Globus pallidus (tissue), 1 donor: ENCODE measurements around the gene POLR1H.
A peak's percentile ranks its signal among the peaks of the same experiment; 100 is the strongest.
"Not testable (repeated sequence)": the region's sequence is repeated elsewhere in the genome, so short reads cannot be mapped to it uniquely, and the experiment has no call there.

Experiments
- DNase-seq: peaks from one replicate; pipeline ENCODE4 v3.0.0-alpha.2; 2015; ENCODE audit warnings: low spot score

Gene POLR1H, protein sequence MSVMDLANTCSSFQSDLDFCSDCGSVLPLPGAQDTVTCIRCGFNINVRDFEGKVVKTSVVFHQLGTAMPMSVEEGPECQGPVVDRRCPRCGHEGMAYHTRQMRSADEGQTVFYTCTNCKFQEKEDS

DNA sequence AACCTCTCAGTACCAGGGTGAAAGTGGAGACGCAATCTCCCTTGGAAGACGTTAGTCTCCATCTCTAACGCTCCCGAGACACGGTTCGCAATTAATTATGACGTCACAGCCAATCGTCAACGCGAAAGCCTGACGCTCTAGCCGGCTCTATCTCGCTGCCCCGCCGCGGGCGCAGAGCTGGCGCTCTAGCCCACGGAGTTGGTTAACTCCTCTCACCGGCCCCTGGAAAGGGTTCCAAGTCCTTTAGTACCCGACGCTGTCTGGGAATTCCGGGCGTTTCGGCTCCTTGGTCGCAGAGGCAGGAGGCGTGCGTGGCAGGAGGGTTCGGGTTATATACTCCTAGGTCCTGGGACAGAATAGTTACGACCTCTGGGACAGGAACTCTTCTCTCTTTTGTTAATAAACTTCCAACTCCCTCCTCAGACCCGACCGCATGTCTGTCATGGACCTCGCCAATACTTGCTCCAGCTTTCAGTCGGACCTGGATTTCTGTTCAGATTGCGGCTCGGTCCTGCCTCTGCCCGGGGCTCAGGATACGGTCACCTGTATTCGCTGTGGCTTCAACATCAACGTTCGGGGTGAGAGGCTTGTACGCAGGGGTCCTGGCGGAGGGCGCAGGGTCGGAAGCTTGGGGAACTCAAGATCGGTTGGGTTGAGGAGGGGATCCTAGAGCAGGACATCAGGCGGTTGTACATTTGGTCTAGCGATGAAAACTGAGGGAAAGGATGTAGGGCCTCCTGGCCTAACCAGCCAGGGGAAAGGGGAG, at the start of gene POLR1H:
Gene POLR1H, plus strand, starts transcription at position 174 of the 766 bp plus-strand sequence. Its CDS starts 260 bp downstream, at position 434.
- DNase-seq = peak; percentile 95

DNA sequence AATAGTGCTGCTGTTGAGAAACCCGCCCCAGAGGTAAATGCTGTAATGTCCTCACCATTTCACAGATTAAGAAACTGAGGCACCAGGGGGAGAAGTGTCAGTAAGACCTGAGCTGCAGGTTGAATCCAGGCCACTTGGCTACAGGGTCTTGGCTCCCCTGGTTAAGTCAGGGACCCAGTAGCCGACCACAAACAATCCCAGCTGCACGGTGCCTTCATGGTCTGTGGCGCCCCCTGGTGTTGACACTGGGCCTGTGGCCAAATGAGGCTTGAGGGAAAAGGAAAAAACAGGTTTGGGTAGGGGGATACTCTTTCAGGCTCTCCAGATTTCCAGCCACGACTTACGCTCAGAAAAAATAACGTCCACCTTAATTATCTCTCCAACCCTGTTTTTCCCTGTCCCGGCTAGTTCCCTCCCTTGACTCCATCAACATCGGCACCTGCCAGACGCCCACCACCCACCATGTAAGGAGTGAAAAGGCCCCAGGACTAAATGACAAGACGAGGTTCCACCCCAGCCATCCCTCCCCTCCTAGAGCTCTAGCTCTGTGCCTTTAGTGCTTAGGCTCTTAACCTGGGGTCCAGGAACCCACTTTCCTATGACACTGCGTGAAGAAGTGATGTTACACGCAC, 47.7 kb upstream of the POLR1H start:
- peak; percentile 12 for DNase-seq

DNA sequence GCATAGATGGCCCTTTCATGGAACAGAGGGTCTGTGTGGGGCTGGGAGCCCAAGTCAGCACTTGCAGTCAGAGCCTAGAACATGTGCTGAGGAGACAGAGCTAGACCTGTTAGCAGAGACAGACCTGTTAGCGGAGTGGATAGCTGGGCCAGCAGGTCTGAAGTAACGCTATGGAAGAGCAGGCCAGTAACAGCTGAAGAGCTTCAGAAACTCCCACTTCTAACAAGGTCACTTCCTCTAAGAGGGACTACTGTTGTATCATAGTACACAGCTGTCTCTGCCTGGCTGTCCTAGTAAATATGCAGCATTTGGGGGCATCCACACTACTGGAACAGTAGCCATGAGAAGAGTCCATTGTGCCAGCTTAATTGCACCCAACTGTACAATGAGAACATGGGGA, 41.2 kb upstream of the POLR1H start:
- DNase-seq = no peak

DNA sequence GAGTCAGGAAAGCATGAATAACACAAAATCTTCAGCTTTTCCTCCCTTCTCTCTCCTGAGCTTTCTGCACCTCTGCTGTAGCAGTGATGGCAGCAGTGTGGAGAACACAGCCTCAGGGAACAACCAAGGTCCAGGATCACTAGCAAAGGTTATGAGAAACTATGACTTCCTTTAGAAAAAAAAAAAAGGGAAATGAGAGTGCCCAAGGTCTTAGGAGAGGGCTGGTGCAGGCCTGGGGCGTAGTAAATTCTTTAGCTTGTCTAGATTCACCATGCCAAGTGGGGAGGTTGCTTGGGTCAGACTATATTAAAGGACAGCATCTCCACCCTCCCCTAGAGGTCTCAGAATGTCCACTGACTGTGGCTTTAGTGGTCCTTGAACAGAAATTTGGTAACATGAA, 40.4 kb upstream of the POLR1H start:
- DNase-seq = no peak

DNA sequence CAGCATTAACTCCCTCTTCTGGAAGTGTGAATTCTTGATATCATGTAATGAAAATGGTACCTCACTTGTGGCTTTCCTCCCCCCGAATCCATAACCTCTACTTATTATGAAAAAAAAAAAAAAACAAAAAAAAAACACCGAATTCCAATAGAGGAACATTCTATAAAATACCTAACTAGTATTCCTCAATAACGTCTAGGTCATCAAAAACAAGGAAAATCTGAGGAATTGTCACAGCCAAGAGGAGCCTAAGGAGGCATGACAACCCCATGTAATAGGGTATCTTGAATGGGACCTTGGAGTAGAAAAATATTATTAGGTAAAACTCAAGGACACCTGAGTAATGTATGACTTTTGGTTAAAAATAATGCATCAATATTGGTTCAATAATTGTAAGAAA, 38.9 kb upstream of the POLR1H start:
- no peak for DNase-seq

DNA sequence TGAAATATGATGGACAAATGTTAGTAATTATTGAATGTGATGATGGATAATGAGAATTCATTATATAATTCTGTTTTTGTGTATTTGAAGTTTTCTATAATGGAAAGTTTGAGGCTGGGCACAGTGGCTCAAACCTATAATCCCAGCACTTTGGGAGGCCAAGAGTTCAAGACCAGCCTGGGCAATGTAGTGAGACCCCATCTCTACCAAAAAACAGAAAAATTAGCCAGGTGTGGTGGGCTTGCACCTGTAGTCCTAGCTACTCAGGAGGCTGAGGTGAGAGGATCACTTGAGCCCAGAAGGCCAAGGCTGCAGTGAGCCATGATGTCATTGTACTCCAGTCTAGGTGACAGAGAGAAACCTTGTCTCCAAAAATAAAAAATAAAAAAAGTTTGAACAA, 38.4 kb upstream of the POLR1H start:
- not testable (repeated sequence) for DNase-seq

DNA sequence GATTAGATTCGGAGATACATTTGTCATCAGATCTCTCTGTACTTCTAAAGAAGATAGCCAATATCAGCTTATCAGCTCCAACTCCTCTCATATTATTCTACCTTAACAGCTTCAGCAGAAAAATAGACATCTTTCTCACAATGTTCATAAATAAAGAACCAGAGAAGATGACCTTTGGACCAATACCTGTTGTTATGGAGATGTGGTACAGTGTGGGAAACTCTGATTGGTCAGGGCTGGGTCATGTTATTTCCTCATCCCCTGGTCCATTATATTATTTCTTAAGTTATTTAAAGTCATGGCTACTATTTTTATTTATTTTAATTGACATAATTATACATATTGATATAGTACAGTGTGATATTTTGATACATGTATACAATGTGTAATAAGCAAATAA, 35.9 kb upstream of the POLR1H start:
- no peak for DNase-seq

DNA sequence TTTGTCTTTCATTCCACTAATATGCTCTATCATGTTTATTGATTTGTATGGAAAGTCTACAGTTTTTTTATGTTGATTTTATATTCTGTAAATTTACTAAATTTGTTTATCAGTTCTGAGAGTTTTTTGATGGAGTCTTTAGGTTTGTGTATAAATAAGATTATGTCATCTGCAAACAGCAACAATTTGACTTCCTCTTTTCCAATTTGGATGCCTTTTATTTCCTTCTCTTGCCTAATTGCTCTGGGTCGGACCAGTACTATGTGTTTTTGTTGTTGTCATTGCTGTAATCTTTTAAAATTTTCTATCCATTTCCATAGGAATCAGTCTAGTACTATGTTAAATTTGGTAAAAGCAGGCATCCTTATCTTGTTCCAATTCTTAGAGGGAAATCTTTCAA, 31.5 kb upstream of the POLR1H start:
- DNase-seq = no peak

DNA sequence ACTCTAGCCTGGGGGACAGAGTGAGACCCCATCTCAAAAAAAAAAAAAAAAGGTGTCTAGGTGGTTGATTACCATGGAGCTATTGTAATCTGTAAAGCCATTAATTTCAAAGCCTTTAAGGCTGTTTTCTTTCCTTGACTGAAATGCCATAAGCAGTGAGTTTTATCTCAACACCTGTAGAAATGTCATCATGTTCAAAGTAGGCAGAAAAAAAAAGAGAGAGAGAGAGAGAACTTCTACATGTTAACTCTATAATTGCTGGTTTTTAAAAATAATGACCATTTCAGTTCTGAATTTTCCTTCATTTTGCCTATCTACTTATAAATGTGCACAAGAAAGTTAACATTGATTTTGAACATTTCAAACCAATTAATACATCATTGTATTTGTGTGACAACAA, 29.7 kb upstream of the POLR1H start:
- DNase-seq = no peak

DNA sequence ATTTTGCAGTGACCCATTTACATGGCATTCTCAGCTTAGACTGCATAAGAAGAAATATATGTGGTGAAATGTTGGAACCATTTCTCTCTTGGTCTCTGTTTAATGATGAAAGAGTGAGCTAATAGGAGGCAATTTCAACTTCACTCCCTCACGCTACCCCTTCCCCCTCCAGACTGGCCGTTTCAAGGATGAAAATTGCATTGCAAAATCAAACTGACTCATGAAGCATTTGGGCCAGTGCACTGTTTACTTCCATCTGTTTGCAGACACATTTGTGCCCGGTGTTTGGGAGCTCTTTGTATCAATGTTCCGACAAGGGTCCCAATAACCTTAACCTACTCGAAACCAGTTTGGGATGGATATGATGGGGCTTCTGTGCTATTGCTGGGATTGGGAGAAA, 27.6 kb upstream of the POLR1H start:
- DNase-seq = not testable (repeated sequence)

DNA sequence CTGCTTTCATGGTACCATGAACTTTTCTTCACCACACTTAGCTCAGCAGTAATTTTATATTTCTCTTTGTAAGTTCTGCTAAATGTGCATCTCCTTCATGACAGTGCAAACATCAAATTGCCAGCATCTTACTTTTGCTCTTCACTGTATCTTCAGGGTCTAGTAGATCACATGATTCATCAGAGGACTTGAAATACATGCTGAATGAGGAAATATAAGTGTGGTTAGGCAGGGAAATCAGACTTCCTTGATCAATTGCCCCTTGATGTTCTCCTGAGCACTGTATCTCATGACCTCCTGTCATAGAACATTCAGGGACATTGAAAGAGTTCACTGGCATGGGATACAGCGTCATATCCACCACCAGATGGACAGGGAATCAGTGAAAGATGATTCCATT, 25.3 kb upstream of the POLR1H start:
- no peak for DNase-seq

DNA sequence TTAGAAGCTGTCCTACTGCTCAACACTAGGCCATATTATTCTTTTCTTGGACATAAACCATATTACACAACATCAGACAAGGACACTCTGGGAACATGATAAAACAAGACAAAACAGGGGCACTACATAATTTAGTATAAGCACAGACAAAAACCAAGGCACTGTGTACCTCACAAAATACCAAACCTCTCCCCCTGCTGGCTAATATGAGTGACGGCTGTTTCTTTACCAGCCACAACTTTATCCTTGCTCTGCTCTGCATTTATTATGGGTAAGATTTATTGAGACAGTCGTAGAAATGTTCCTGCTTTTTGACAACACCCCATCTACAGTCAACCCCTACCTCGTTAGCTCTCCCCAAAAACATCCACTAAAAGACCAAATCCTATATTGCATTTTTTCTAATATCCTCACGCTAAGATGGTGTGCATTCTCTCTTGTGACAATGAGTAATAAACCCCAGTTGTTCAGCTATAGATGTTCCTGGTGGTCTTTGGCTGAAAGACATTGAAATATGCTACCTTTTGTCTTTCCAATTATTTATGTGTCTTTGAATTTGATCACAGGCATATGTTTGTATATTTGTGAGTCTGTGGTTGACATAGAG, 23.8 kb upstream of the POLR1H start:
- DNase-seq = no peak

DNA sequence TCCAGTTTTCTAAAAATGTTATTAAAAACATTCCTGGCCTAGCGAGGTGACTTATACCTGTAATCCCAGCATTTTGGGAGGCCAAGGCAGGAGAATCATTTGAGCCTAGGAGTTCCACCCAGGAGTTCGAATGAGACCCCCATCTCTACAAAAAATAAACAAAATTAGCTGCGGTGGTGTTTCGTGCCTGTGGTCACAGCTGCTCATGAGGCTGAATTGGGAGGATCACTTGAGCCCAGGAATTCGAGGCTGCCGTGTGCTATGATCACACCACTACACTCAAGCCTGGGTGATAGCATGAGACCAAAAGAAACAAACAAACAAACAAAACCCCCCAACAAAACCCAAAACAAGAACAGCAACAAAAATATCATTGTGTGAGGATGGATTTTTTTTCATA, 19.8 kb upstream of the POLR1H start:
- DNase-seq = no peak

DNA sequence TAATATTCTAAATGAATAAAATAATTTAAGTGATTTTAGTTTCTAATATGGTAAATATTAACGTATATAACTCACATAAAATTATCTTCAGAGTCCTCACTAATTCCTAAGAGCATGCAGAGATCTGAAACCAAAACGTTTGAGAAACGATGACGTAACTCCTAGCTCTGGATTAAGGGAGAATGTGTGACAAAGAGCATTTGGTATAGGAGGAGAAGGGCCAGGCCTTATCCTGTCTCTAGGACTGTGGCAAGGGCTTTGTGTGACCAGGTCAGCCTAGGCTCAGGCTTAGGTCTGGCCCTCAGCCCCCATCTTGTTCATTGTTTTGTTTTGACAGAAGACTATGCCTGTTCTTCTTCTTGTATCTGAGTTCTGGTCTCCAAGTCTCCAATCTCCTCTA, 19.2 kb upstream of the POLR1H start:
- DNase-seq = no peak

DNA sequence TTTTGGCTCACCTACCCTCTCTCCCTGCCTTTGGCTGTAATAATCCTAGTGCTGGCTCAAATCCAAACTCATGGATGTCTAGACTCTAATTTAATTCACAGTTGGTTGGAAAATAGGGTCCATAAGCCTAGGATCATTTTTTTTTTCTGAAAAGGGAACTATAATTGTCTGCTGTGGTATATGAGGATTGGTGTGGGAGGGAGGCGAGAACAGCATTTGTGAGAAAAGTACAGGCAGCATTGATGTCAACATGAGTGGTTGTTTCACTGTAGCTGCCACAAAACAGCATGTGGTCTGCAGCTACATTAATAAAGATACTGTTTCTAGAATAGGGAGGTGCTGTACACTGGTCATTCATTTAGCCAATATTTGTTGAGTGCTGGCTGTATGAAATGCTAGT, 18.6 kb upstream of the POLR1H start:
- no peak for DNase-seq

DNA sequence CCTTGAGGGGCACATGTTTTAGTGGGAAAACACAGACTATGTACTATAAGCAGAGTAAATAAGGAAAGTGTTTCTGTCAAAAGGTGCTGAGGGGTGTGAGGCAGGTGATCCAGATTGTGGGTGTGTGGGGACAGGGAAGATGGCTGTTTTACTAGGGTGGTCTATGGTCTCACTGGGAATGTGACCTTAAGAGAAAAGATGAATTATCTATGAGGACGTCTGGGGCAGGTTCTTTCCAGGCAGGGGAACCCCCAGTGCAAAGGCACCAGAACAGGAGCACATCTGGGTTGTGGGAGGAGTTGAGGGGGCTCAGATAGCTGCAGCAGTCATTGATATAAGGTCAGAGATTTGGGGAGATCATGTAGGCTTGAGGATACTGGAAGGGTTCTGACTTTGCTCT, 18.2 kb upstream of the POLR1H start:
- no peak for DNase-seq

DNA sequence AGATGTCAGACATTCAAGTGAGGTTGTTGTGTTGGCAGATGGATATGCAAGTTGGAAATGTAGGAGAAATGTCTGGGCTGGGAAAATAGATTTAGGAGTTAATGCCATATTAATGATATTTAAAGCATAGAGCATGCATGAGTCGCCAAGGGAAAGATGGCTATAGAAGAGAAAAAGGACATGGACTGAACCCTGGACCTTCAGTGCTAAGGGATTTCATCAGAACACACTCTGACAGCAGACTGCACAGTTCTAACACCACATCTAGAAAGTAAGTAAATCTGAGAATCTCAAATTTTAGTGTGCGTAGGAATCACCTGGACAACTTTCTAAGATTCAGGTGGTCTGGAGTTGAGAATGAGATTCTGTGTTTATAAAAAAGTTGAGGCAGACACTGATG, 17.3 kb upstream of the POLR1H start:
- DNase-seq = no peak

DNA sequence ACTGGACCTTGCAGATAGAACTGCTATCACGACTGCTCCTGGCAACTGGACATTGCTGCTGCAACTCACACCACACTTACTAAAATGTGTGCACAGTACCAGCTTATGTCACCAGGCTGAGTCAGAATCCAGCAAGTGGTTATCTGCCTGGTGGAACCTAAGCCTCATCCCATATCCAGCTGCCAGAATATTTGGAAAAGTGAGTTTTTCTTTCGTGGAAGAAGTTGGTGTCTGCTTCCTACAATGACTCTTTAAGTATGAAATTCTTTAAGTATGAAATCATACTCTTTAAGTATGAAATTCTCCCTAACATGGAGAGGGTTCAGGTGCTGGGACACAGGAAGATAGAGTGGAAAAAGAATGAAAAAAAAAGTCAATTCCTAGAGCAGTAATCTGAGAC, 16.4 kb upstream of the POLR1H start:
- no peak for DNase-seq

DNA sequence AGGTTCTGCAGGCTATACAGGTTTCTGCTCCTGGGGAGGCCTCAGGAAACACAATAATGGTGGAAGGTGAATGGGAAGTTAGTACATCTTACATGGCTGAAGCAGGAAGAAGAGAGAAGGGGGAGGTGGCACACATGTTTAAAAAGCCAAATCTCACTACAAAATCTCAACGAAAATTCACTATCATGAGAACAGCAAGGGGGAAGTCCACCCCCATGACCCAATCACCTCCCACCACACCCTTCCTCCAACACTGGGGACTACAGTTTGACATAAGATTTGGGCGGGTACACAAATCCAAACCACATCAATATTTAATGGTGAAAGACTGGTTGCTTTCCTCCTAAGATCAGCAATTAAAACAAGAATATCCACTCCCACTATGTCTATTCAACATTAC, 13.8 kb upstream of the POLR1H start:
- DNase-seq = no peak

DNA sequence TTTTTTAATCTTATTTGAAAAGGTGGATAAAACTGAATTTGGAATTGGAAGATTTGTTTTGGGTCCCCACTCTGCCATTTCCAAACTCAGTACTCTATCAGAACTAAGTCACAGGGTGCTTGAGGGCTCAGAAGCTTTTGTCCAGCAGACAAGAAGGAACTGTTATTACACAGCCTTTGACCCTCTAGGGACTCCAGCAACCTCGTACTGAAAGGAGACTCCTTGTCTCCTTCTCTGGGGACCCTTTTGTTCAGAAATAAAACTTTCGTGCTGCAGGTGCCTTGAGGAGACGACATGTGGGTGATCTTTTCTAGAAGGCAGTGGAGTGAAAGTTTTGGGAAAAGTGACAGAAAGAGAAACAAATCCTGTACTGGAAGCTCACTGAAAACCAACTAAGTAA, 7.4 kb upstream of the POLR1H start:
- no peak for DNase-seq

DNA sequence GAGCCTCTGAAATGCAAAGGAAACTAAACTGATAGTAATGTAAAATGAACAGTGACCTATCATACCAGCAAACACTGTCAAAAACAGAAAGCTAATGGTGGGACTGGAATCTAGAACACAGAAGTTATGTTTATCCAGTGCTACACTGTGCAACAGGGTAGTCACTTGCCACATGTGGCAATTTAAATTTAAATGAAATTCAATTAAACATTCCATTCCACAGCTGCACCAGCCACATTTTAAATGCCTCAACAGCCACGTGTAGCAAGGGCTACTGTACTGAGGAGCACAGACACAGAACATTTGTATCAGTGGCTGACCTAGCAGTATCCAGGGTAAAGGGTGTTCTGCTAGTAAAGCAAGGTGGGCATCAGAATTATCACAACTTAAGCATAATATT, 5.6 kb upstream of the POLR1H start:
- no peak for DNase-seq

DNA sequence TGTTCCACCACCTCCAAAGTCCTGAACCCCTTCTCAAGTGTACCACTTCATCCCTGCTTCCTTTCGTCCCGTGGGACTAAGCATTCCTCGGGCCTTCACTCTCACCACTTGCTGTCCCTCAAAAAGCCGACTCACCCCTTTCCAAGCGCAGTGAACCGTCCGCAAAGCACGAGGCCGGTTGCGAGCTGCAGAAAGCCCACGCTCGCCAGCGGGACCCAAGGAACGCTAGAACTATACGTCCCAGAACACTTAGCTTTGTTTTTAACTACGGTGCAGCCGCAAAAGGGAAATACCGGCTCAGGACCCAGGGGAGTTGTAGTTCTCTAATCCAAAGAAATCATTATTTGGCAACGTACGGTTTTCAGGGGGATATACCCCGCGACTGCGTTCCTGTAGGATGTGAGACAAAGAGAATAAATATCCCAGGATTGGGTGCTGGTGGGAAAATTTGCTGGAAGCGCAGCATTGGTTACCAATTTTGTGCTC, 416 bp upstream of the POLR1H start:
- no peak for DNase-seq

DNA sequence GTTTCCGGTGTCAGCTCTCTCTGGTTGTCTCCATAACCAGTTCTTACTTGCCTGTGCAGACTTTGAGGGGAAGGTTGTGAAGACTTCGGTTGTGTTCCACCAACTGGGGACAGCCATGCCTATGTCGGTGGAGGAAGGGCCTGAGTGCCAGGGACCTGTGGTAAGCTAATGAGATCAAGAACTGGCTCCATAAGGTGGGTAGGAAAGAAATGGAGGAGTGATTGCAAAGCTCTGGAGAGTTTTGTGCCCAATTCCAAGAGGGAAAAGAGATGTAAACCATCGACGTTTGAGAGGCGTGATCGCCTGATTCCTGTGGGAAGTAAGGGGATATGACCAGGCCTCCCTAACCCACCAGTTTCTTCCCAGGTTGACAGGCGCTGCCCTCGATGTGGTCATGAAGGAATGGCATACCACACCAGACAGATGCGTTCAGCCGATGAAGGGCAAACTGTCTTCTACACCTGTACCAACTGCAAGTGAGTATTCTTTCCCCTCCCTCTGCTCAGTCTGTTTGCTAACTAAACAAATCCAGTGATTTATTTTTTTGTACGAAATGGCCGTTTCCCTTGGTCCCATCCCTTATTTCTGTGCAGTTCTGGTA, 893 bp downstream of the POLR1H start:
- no peak for DNase-seq
